Muscle layer of duodenum (tissue), 2 donors: ENCODE measurements around the gene SERGEF.
"Not testable (repeated sequence)": the region's sequence is repeated elsewhere in the genome, so short reads cannot be mapped to it uniquely, and the experiment has no call there.

Source experiments
- H3K27ac ChIP-seq: one replicate; pipeline ENCODE4 v1.7.0; 2013; ENCODE audit warnings: mild to moderate bottlenecking, low read length
- H3K27me3 ChIP-seq: one replicate; pipeline ENCODE4 v1.7.0; 2013; ENCODE audit warnings: low read depth, mild to moderate bottlenecking, control low read depth, low read length
- H3K36me3 ChIP-seq, 2 donors: one replicate each; pipeline ENCODE4 v1.7.0; 2013; ENCODE audit warnings: low read length in 2 of 2, control low read depth in 1 of 2, mild to moderate bottlenecking in 1 of 2; ENCODE audit not compliant: insufficient read depth in 2 of 2, control insufficient read depth in 1 of 2
- H3K4me1 ChIP-seq, 2 donors: one replicate each; pipeline ENCODE4 v1.7.0; 2013; ENCODE audit warnings: low read length in 2 of 2, mild to moderate bottlenecking in 2 of 2, control low read depth in 1 of 2, moderate library complexity in 1 of 2; ENCODE audit not compliant: insufficient read depth in 2 of 2, control insufficient read depth in 1 of 2
- H3K4me3 ChIP-seq, 2 donors: one replicate each; pipeline ENCODE4 v1.7.0; 2013; ENCODE audit warnings: low read length in 2 of 2, low read depth in 1 of 2, mild to moderate bottlenecking in 1 of 2
- H3K9me3 ChIP-seq, 2 donors: one replicate each; pipeline ENCODE4 v1.7.0; 2013; ENCODE audit warnings: low read length in 2 of 2, control low read depth in 1 of 2, mild to moderate bottlenecking in 1 of 2; ENCODE audit not compliant: control insufficient read depth in 1 of 2
- donor health status: healthy.

Gene SERGEF

DNA sequence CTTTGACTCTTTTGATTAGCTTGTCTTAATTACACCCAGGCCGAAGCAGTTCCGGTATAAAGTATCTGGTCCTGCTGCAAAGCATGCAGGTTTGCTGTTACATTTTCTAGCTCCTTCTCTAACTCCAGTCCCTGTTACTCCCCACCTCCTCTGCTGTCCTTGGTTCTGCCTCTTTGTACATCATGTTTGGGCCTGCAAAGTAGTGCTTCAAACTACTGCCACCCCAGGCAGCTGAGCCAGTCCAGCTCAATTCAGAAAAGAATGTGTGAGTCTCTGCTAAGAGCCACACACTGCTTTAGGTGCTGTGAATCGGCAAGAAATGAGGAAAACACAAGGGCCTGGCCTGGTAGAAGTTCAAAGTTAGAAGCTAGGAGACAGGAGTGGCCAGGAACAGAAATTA, 136.0 kb downstream of the SERGEF start:
- Histone ChIP-seq H3K9me3 (no peaks in the 10 kb centered on the region), H3K36me3 (peaks cover 7 to 8% of the 10 kb centered on the region in 2 donors), H3K4me1 (no peaks in the 10 kb centered on the region), H3K27ac (no peak overlapping the region), H3K27me3 (no peaks in the 10 kb centered on the region), H3K4me3 (no peak overlapping the region)

GRCh38 chr11:17875891-17876290, 137.0 kb downstream of the SERGEF start:
- no peaks in the 10 kb centered on the region for H3K4me1 ChIP-seq
- no peak overlapping the region for H3K4me3 ChIP-seq

GRCh38 chr11:17873586-17873985, 139.3 kb downstream of the SERGEF start:
- no peaks in the 10 kb centered on the region for H3K9me3 ChIP-seq
- no peaks in the 10 kb centered on the region for H3K27me3 ChIP-seq
- peaks cover 7 to 8% of the 10 kb centered on the region in 2 donors for H3K36me3 ChIP-seq
- no peaks in the 10 kb centered on the region for H3K4me1 ChIP-seq
- no peak overlapping the region for H3K4me3 ChIP-seq
- H3K27ac ChIP-seq: no peak overlapping the region

More at GRCh38 chr11:17875891-17876290, 137.0 kb downstream of the SERGEF start:
- no peak overlapping the region for H3K27ac ChIP-seq
- no peaks in the 10 kb centered on the region for H3K9me3 ChIP-seq
- H3K36me3 ChIP-seq: peaks cover 7 to 8% of the 10 kb centered on the region in 2 donors
- H3K27me3 ChIP-seq: no peaks in the 10 kb centered on the region

GRCh38 chr11:17868398-17868797, 144.4 kb downstream of the SERGEF start:
- H3K9me3 ChIP-seq, H3K36me3 ChIP-seq, H3K4me1 ChIP-seq, H3K4me3 ChIP-seq, H3K27ac ChIP-seq, H3K27me3 ChIP-seq: not testable (repeated sequence)

GRCh38 chr11:17867341-17867740, 145.5 kb downstream of the SERGEF start:
- H3K4me3 ChIP-seq: no peak overlapping the region
- no peaks in the 10 kb centered on the region for H3K36me3 ChIP-seq
- H3K27ac ChIP-seq: no peak overlapping the region
- no peaks in the 10 kb centered on the region for H3K27me3 ChIP-seq
- no peaks in the 10 kb centered on the region for H3K4me1 ChIP-seq
- no peaks in the 10 kb centered on the region for H3K9me3 ChIP-seq

- H3K27ac ChIP-seq: no peak overlapping the region
- no peak overlapping the region for H3K4me3 ChIP-seq
- H3K27me3 ChIP-seq: no peaks in the 10 kb centered on the region
Observed at GRCh38 chr11:17865765-17866428, 146.9 kb downstream of the SERGEF start.

DNA sequence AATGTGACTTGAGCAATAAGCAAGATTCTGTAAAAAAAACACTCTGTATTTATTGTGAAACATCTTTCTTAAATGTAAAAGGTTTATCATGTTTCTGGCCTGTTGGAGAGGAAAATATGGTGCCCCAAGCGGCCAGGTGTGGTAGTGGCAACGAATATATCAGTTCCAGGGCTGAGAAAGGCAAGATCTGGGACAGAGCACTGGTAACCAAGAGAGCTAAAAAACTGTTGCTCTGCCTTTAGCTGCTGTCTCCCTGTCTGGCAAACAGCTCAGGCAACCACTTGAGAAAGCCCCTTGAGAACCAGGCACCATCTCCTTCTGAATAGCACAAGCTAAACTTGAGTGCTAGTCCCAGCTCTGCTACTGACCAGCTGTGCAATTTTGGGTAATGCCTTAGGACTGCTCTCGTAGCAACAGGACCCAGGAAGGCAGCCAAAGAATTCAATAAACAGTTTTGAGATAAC, 148.3 kb downstream of the SERGEF start:
- H3K27ac ChIP-seq: no peak overlapping the region
- H3K4me1 ChIP-seq: no peaks in the 10 kb centered on the region
- no peaks in the 10 kb centered on the region for H3K36me3 ChIP-seq
- no peak overlapping the region for H3K4me3 ChIP-seq
- H3K27me3 ChIP-seq: no peaks in the 10 kb centered on the region
- H3K9me3 ChIP-seq: no peaks in the 10 kb centered on the region

More at GRCh38 chr11:17865765-17866428, 146.9 kb downstream of the SERGEF start:
- Histone ChIP-seq H3K9me3 (no peaks in the 10 kb centered on the region), H3K36me3 (no peaks in the 10 kb centered on the region), H3K4me1 (no peaks in the 10 kb centered on the region)

DNA sequence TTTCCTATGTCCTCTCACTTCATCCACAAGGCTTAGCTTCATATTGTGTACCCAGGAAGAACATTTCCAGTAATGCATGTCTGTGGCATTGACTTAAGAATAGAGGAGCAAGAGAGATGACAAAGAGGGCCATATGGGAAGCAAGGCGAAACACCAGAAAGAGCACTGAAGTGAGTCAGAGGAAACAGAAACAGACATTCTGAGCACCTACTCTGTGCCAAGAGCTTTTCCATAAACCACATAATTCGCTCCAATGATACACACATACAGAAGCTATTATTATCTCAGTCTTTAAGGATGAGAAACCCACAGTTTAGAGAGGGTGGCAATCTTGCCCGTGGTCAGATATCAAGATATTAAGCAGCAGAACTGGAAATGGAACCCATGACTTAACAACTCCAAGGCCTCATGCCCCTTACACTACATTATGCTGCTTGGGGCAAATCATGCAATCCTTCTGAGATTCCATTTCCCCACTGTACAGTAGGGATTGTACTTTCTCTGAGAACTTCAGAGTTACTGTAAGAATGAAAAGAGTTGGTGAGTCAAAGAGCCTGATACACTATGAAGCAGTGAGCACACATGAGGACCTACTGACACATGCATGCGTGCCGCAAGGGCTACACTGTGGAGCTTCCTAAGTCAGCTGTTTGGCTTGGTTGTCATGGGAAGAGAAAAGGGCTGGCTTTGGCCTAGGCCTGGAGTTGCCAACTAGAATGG, 151.7 kb downstream of the SERGEF start:
- Histone ChIP-seq H3K4me1 (no peaks in the 10 kb centered on the region), H3K36me3 (peaks cover 0 to 8% of the 10 kb centered on the region in 2 donors), H3K4me3 (no peak overlapping the region), H3K27ac (no peak overlapping the region), H3K9me3 (no peaks in the 10 kb centered on the region), H3K27me3 (no peaks in the 10 kb centered on the region)

- Histone ChIP-seq H3K27me3 (no peaks in the 10 kb centered on the region), H3K27ac (no peak overlapping the region), H3K4me1 (no peaks in the 10 kb centered on the region), H3K4me3 (no peak overlapping the region), H3K9me3 (no peaks in the 10 kb centered on the region), H3K36me3 (peaks cover 0 to 8% of the 10 kb centered on the region in 2 donors)
Observed at GRCh38 chr11:17859552-17859951, 153.3 kb downstream of the SERGEF start.

- H3K27me3 ChIP-seq: no peaks in the 10 kb centered on the region
- no peak overlapping the region for H3K27ac ChIP-seq
- no peaks in the 10 kb centered on the region for H3K4me1 ChIP-seq
- H3K4me3 ChIP-seq: no peak overlapping the region
- peaks cover 0 to 8% of the 10 kb centered on the region in 2 donors for H3K36me3 ChIP-seq
- H3K9me3 ChIP-seq: no peaks in the 10 kb centered on the region
Observed at GRCh38 chr11:17855531-17856290, 157.1 kb downstream of the SERGEF start.

DNA sequence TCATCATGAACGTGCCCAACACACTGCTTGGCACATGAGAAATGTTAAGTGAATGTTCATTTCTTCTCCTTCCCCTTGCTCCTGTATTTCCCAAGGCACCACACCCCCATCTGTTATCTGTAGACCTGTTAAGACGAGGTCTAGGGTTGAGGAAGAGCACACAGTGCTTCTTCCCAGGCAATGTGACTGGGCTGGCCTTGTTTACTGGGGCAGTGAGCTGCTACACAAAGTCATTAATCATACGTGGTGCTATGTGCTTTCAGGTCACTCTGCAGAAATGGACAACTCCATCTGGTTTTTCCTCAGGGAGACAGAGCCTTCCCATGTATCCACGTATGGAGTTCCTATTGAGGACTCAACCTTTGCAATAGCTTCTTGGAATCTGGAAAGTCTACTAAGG, 159.6 kb downstream of the SERGEF start:
- no peaks in the 10 kb centered on the region for H3K4me1 ChIP-seq
- no peaks in the 10 kb centered on the region for H3K9me3 ChIP-seq
- no peaks in the 10 kb centered on the region for H3K27me3 ChIP-seq
- H3K4me3 ChIP-seq: no peak overlapping the region
- H3K27ac ChIP-seq: no peak overlapping the region
- H3K36me3 ChIP-seq: peaks cover 0 to 8% of the 10 kb centered on the region in 2 donors
